WTC11 (cell line): ENCODE results near the gene NGRN.

Experiments used
- ATF2 ChIP-seq: sonication (generic); formaldehyde crosslinking; IDR thresholded peaks from 2 replicates; pipeline ENCODE4 v1.8.1; 2022; ENCODE audit warnings: low read depth, missing genetic modification reagents, borderline replicate concordance
- CTCF ChIP-seq: fragments of 200-600 bp; IDR thresholded peaks from 2 replicates; pipeline ENCODE4 v1.8.0; 2022; ENCODE audit warnings: antibody characterized with exemption
- ESRRA ChIP-seq: sonication (generic); formaldehyde crosslinking; IDR thresholded peaks from 2 replicates; pipeline ENCODE4 v1.8.1; 2022; ENCODE audit warnings: mild to moderate bottlenecking, missing genetic modification reagents, borderline replicate concordance
- IRF2 ChIP-seq: sonication (generic); formaldehyde crosslinking; IDR thresholded peaks from 2 replicates; pipeline ENCODE4 v1.8.0; 2022; ENCODE audit warnings: low read depth, missing genetic modification reagents, borderline replicate concordance
- JUN ChIP-seq: sonication (generic); formaldehyde crosslinking; IDR thresholded peaks from 2 replicates; pipeline ENCODE4 v1.8.0; 2023; ENCODE audit warnings: mild to moderate bottlenecking, missing genetic modification reagents
- MAX ChIP-seq: sonication (generic); formaldehyde crosslinking; IDR thresholded peaks from 2 replicates; pipeline ENCODE4 v1.8.0; 2022; ENCODE audit warnings: mild to moderate bottlenecking, missing genetic modification reagents
- NFATC4 ChIP-seq: fragments of 250-450 bp; sonication (Bioruptor Pico); IDR thresholded peaks from 2 replicates; pipeline ENCODE4 v1.9.0; 2021; ENCODE audit warnings: mild to moderate bottlenecking
- NR3C1 ChIP-seq: sonication (generic); formaldehyde crosslinking; conservative IDR thresholded peaks from 2 replicates; pipeline ENCODE4 v1.8.1; 2023; ENCODE audit warnings: low read depth, mild to moderate bottlenecking, missing genetic modification reagents
- ZNF423 ChIP-seq: fragments of 250-450 bp; sonication (Bioruptor Pico); IDR thresholded peaks from 2 replicates; pipeline ENCODE4 v2.1.2; 2022; ENCODE audit warnings: mild to moderate bottlenecking, moderate library complexity

DNA sequence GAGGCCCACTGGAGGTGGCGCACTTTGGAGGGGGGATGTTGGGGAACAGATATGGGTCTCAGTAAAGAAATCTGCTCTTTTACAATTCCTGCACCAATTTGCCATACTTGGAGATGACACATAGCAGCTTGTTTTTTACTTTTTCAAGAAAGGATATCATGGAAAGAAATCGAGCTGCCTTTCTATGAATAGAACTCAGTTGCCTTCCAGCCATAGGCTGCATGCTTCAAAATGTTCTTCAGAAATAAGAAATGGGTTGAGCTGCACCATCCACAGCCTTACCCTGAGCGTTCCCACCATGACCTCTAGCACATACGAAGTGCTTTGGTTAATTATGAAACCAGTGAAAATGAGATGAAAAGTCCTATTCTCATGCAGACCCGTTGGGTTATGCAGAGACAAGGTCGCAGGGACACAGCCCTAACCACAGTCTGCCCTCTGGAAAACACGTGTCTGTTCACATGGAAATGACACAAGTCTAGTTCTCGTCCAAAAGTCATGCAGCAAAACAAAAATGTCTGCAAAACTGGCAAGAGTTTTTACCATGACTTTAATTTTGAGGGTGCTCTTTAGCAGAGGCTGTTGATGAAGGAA, 36.3 kb downstream of the NGRN start:
- TF ChIP-seq IRF2 (CRISPR knock-in tag), result no peak
- no peak for TF ChIP-seq MAX (CRISPR knock-in tag)
- TF ChIP-seq CTCF, result no peak
- no peak for TF ChIP-seq JUN
- TF ChIP-seq NFATC4 (CRISPR knock-in tag), result no peak
- TF ChIP-seq ATF2 (CRISPR knock-in tag), result no peak
- no peak for TF ChIP-seq ESRRA (CRISPR knock-in tag)
- TF ChIP-seq NR3C1 (CRISPR knock-in tag), result no peak
- TF ChIP-seq ZNF423 (CRISPR knock-in tag), result no peak
